ENCODE measurements around the gene CHSY1.

DNA sequence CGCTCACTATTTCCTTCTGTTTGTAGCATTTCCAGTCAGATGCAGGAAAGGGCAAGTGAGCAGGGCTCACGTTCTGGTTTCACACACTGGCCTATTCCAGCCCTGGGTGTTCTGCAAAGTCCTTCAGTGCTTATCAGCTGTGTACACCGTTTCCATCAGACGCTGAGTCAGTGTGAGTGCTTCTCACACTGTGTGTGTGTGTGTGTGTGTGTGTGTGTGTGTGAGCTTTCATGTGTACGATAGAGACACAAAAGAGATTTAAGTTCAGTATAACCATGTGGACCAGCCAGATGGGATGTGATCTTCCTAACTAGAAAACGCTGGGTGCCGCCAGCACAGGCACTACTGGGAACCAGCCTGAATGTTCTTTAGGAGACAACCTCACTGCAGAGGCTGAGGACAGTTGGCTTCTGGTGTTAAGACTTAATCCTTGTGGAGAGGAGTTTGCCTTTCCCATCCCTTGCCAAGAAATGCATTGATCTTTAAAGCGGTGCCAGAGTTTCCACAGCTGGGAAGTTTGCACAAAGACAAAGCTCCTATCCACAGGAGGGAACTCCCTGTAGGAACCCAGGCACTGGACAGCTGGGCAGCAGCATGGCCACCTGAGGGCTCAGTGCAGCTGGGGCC, 3.9 kb upstream of the CHSY1 start:
- TF ChIP-seq, protein P1, sequence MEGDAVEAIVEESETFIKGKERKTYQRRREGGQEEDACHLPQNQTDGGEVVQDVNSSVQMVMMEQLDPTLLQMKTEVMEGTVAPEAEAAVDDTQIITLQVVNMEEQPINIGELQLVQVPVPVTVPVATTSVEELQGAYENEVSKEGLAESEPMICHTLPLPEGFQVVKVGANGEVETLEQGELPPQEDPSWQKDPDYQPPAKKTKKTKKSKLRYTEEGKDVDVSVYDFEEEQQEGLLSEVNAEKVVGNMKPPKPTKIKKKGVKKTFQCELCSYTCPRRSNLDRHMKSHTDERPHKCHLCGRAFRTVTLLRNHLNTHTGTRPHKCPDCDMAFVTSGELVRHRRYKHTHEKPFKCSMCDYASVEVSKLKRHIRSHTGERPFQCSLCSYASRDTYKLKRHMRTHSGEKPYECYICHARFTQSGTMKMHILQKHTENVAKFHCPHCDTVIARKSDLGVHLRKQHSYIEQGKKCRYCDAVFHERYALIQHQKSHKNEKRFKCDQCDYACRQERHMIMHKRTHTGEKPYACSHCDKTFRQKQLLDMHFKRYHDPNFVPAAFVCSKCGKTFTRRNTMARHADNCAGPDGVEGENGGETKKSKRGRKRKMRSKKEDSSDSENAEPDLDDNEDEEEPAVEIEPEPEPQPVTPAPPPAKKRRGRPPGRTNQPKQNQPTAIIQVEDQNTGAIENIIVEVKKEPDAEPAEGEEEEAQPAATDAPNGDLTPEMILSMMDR (IDR thresholded peaks at IDR 0.05): no peak
- no peak for TF ChIP-seq POLR2A (IDR thresholded peaks at IDR 0.05)

Measured in uterus (tissue), 2 donors.